Endodermal cell (in vitro differentiated cells): ENCODE data around the gene TAF3. TPM values are rescaled to one million over a fixed set of nuclear protein-coding genes. Genes with fewer than 3 reads are reported as not detected.

Source experiments
- DNase-seq: peaks from one replicate; pipeline ENCODE4 v3.0.0-alpha.2; 2017
- H3K27ac ChIP-seq: 2 replicates; pipeline ENCODE4 v1.5.1; 2013; ENCODE audit warnings: mild to moderate bottlenecking, low read depth, low read length, moderate library complexity
- H3K27me3 ChIP-seq: 2 replicates; pipeline ENCODE4 v1.6.1; 2013; ENCODE audit warnings: mild to moderate bottlenecking, low read length, moderate library complexity; ENCODE audit not compliant: insufficient read depth, control insufficient read depth, poor library complexity, severe bottlenecking
- H3K36me3 ChIP-seq: 2 replicates; pipeline ENCODE4 v1.7.0; 2013; ENCODE audit warnings: mild to moderate bottlenecking, low read length, moderate library complexity; ENCODE audit not compliant: control insufficient read depth, insufficient read depth
- H3K4me1 ChIP-seq: one replicate; pipeline ENCODE4 v1.7.0; 2013; ENCODE audit warnings: low read length; ENCODE audit not compliant: control insufficient read depth, insufficient read depth
- H3K4me3 ChIP-seq: 2 replicates; pipeline ENCODE4 v1.5.1; 2013; ENCODE audit warnings: mild to moderate bottlenecking, low read length, moderate library complexity
- H3K9ac ChIP-seq: 2 replicates; pipeline ENCODE4 v1.6.1; 2013; ENCODE audit warnings: mild to moderate bottlenecking, low read length, moderate library complexity; ENCODE audit not compliant: poor library complexity, severe bottlenecking; ENCODE audit errors: extremely low read depth
- H3K9me3 ChIP-seq: 2 replicates; pipeline ENCODE4 v1.6.1; 2013; ENCODE audit warnings: mild to moderate bottlenecking, low read length, moderate library complexity; ENCODE audit not compliant: control insufficient read depth
- H3K27ac Mint-ChIP-seq: 2 replicates; pipeline ENCODE4 v1.8.0; 2020; ENCODE audit warnings: mixed read lengths
- H3K27me3 Mint-ChIP-seq: 2 replicates; pipeline ENCODE4 v1.8.0; 2021; ENCODE audit warnings: mild to moderate bottlenecking, mixed read lengths; ENCODE audit not compliant: insufficient read depth
- H3K36me3 Mint-ChIP-seq: 2 replicates; pipeline ENCODE4 v1.8.0; 2020; ENCODE audit warnings: low read depth, mixed read lengths
- H3K4me1 Mint-ChIP-seq: 2 replicates; pipeline ENCODE4 v1.8.0; 2020; ENCODE audit warnings: mixed read lengths
- H3K4me3 Mint-ChIP-seq: 2 replicates; pipeline ENCODE4 v1.8.0; 2020; ENCODE audit warnings: mild to moderate bottlenecking, moderate library complexity, mixed read lengths
- H3K9me3 Mint-ChIP-seq: 2 replicates; pipeline ENCODE4 v1.8.0; 2020; ENCODE audit warnings: mild to moderate bottlenecking, mixed read lengths
- CTCF ChIP-seq: fragments of 200-600 bp; sonication (generic); conservative IDR thresholded peaks from 2 replicates; pipeline ENCODE4 v1.5.0; 2021; ENCODE audit warnings: antibody characterized with exemption, mild to moderate bottlenecking
- WGBS, 2 experiments: methylation state at CpG; one replicate each; pipeline versions ENCODE4 v1.1.5 to v1.1.7; 2013; ENCODE audit warnings: missing lambda C conversion rate in 2 of 2, mixed read lengths in 1 of 2; ENCODE audit not compliant: insufficient coverage in 1 of 2, insufficient read length in 1 of 2; 5-methylcytosine and 5-hydroxymethylcytosine counted together
- total RNA-seq, 2 donors: library from RNA; stranded (reverse); fragmentation: NEBNext Ultra II Directional in 1 of 2; extraction: Animal tissue kit (Norgen Biotek cat#: 25700) in 1 of 2; gene quantifications; 2 replicates in 1 of 2; 3 replicates in 1 of 2; pipeline ENCODE4 v1.2.1, GENCODE V29; 2021

TAF3 gene
- total RNA-seq, 2 donors from 2014 or later, result 9.9 to 10.0 TPM

GRCh38 chr10:7804216-7804615 lies 14.1 kb upstream of the TAF3 start:
- H3K4me1 Mint-ChIP-seq, result no peaks in the 10 kb centered on the region
- peaks cover 63% of the 10 kb centered on the region for H3K36me3 Mint-ChIP-seq
- H3K9ac ChIP-seq, result no peak overlapping the region
- no peak overlapping the region for H3K27ac Mint-ChIP-seq
- H3K4me1 ChIP-seq, result no peaks in the 10 kb centered on the region
- no peak overlapping the region for H3K4me3 Mint-ChIP-seq
- no peak overlapping the region for H3K4me3 ChIP-seq
- WGBS, 2 experiments, result 91 to 97% methylated on average over 6 of the region's 6 CpGs
- H3K36me3 ChIP-seq, result peaks cover 88% of the 10 kb centered on the region
- H3K27me3 ChIP-seq, result no peaks in the 10 kb centered on the region
- H3K9me3 Mint-ChIP-seq, result no peaks in the 10 kb centered on the region
- no peak for DNase-seq
- no peaks in the 10 kb centered on the region for H3K27me3 Mint-ChIP-seq
- H3K9me3 ChIP-seq, result no peaks in the 10 kb centered on the region
- TF ChIP-seq CTCF, result no peak
- H3K27ac ChIP-seq, result no peak overlapping the region

GRCh38 chr10:7804741-7805140 lies 13.6 kb upstream of the TAF3 start:
- TF ChIP-seq CTCF, result no peak
- peaks cover 58% of the 10 kb centered on the region for H3K36me3 Mint-ChIP-seq
- H3K4me3 Mint-ChIP-seq, result no peak overlapping the region
- 0 to 47% methylated on average over 1 to 2 of the region's 2 CpGs for WGBS, 2 experiments
- H3K9ac ChIP-seq, result no peak overlapping the region
- no peaks in the 10 kb centered on the region for H3K27me3 Mint-ChIP-seq
- H3K9me3 Mint-ChIP-seq, result no peaks in the 10 kb centered on the region
- no peak overlapping the region for H3K27ac Mint-ChIP-seq
- H3K4me1 ChIP-seq, result no peaks in the 10 kb centered on the region
- no peak for DNase-seq
- no peaks in the 10 kb centered on the region for H3K4me1 Mint-ChIP-seq
- H3K36me3 ChIP-seq, result peaks cover 83% of the 10 kb centered on the region
- no peak overlapping the region for H3K27ac ChIP-seq
- H3K27me3 ChIP-seq, result no peaks in the 10 kb centered on the region
- no peak overlapping the region for H3K4me3 ChIP-seq
- no peaks in the 10 kb centered on the region for H3K9me3 ChIP-seq

- TF ChIP-seq CTCF, result no peak
- Histone ChIP-seq H3K9me3 (no peaks in the 10 kb centered on the region), H3K27ac (no peak overlapping the region), H3K4me3 (no peak overlapping the region), H3K9ac (no peak overlapping the region), H3K27me3 (no peaks in the 10 kb centered on the region), H3K36me3 (peaks cover 46% of the 10 kb centered on the region), H3K4me1 (no peaks in the 10 kb centered on the region)
- H3K27me3 Mint-ChIP-seq, result peaks cover 1% of the 10 kb centered on the region
- peaks cover 29% of the 10 kb centered on the region for H3K36me3 Mint-ChIP-seq
- DNase-seq, result no peak
- H3K4me3 Mint-ChIP-seq, result no peak overlapping the region
- no peak overlapping the region for H3K27ac Mint-ChIP-seq
- no peaks in the 10 kb centered on the region for H3K9me3 Mint-ChIP-seq
- WGBS, 2 experiments, result 68 to 84% methylated on average over 2 to 4 of the region's 4 CpGs
- H3K4me1 Mint-ChIP-seq, result peaks cover 5% of the 10 kb centered on the region
Observed at GRCh38 chr10:7808686-7809267, 9.5 kb upstream of the TAF3 start.
